KMS-11 (cell line): Measurements from ENCODE around the gene FBXL19.

Source experiments
- H2AFZ ChIP-seq: fragments of 200-600 bp; sonication (generic); 2 replicates; pipeline ENCODE4 v1.6.1; 2016; ENCODE audit warnings: antibody characterized with exemption, mixed run types, low read depth
- H3K27ac ChIP-seq: fragments of 200-600 bp; sonication (generic); 2 replicates; pipeline ENCODE4 v1.6.1; 2016; ENCODE audit warnings: mild to moderate bottlenecking, mixed run types
- H3K27me3 ChIP-seq: fragments of 200-600 bp; sonication (generic); 2 replicates; pipeline ENCODE4 v1.6.1; 2017; ENCODE audit warnings: mild to moderate bottlenecking, low read depth, mixed run types, moderate library complexity; ENCODE audit not compliant: insufficient read depth
- H3K36me3 ChIP-seq: fragments of 200-600 bp; sonication (generic); 2 replicates; pipeline ENCODE4 v1.6.1; 2017; ENCODE audit warnings: mild to moderate bottlenecking, mixed run types; ENCODE audit not compliant: insufficient read depth
- H3K4me1 ChIP-seq: fragments of 200-600 bp; sonication (generic); 2 replicates; pipeline ENCODE4 v1.6.1; 2016; ENCODE audit warnings: mild to moderate bottlenecking, low read depth, mixed run types; ENCODE audit not compliant: poor library complexity, severe bottlenecking
- H3K4me2 ChIP-seq: fragments of 200-600 bp; sonication (generic); 2 replicates; pipeline ENCODE4 v1.7.0; 2016; ENCODE audit warnings: mild to moderate bottlenecking, mixed run types
- H3K4me3 ChIP-seq: fragments of 200-600 bp; sonication (generic); IDR thresholded peaks from 2 replicates; pipeline ENCODE4 v1.6.1; 2017; ENCODE audit warnings: low read depth, low read length, mixed read lengths; ENCODE audit not compliant: insufficient read depth
- H3K79me2 ChIP-seq: fragments of 200-600 bp; sonication (generic); 2 replicates; pipeline ENCODE4 v1.6.1; 2016; ENCODE audit warnings: low read depth, mixed run types; ENCODE audit not compliant: insufficient read depth
- H3K9ac ChIP-seq: fragments of 200-600 bp; sonication (generic); 2 replicates; pipeline ENCODE4 v1.6.1; 2016; ENCODE audit warnings: mild to moderate bottlenecking, mixed run types
- H4K20me1 ChIP-seq: fragments of 200-600 bp; sonication (generic); 2 replicates; pipeline ENCODE4 v1.6.1; 2016; ENCODE audit warnings: mild to moderate bottlenecking, mixed run types; ENCODE audit not compliant: insufficient read depth
- CTCF ChIP-seq: fragments of 200-600 bp; sonication (generic); conservative IDR thresholded peaks from 2 replicates; pipeline ENCODE4 v1.6.1; 2017; ENCODE audit warnings: low read depth, mild to moderate bottlenecking, antibody characterized with exemption, low read length, moderate library complexity, mixed read lengths

The FBXL19 gene

GRCh38 chr16:30979170-30980022, 56.0 kb downstream of the FBXL19 start:
- Histone ChIP-seq H3K4me1 (no peaks in the 10 kb centered on the region), H3K36me3 (peaks cover 5% of the 10 kb centered on the region; the same call in 1 of the 2 replicates), H3K27ac (no peak overlapping the region), H3K4me2 (no peak overlapping the region), H4K20me1 (no peaks in the 10 kb centered on the region), H3K9ac (no peak overlapping the region), H3K4me3 (no peak overlapping the region), H2AFZ (no peak overlapping the region), H3K27me3 (no peaks in the 10 kb centered on the region), H3K79me2 (no peaks in the 10 kb centered on the region)
- TF ChIP-seq CTCF, result no peak

GRCh38 chr16:30980023-30980371, 56.6 kb downstream of the FBXL19 start:
- Histone ChIP-seq H3K4me2 (no peak overlapping the region), H2AFZ (no peak overlapping the region), H3K4me1 (no peaks in the 10 kb centered on the region), H3K36me3 (peaks cover 5% of the 10 kb centered on the region; the same call in 1 of the 2 replicates), H3K79me2 (no peaks in the 10 kb centered on the region), H3K27me3 (no peaks in the 10 kb centered on the region), H3K4me3 (no peak overlapping the region), H3K9ac (no peak overlapping the region), H4K20me1 (no peaks in the 10 kb centered on the region), H3K27ac (no peak overlapping the region)
- TF ChIP-seq CTCF, result no peak

- H3K36me3 ChIP-seq, result peaks cover 5% of the 10 kb centered on the region; the same call in 1 of the 2 replicates
- H4K20me1 ChIP-seq, result no peaks in the 10 kb centered on the region
- H3K79me2 ChIP-seq, result no peaks in the 10 kb centered on the region
- no peak overlapping the region for H3K4me2 ChIP-seq
- H3K4me1 ChIP-seq, result no peaks in the 10 kb centered on the region
- H3K4me3 ChIP-seq, result no peak overlapping the region
- no peaks in the 10 kb centered on the region for H3K27me3 ChIP-seq
- no peak overlapping the region for H3K9ac ChIP-seq
- H3K27ac ChIP-seq, result no peak overlapping the region
- no peak for TF ChIP-seq CTCF
- no peak overlapping the region for H2AFZ ChIP-seq
Observed at GRCh38 chr16:30980434-30980833, 57.1 kb downstream of the FBXL19 start.

- no peak overlapping the region for H3K9ac ChIP-seq
- no peak overlapping the region for H3K27ac ChIP-seq
- no peaks in the 10 kb centered on the region for H3K79me2 ChIP-seq
- H4K20me1 ChIP-seq, result no peaks in the 10 kb centered on the region
- no peaks in the 10 kb centered on the region for H3K27me3 ChIP-seq
- H2AFZ ChIP-seq, result no peak overlapping the region
- H3K4me3 ChIP-seq, result no peak overlapping the region
- peaks cover 5% of the 10 kb centered on the region; the same call in 1 of the 2 replicates for H3K36me3 ChIP-seq
- no peak for TF ChIP-seq CTCF
- H3K4me2 ChIP-seq, result no peak overlapping the region
- no peaks in the 10 kb centered on the region for H3K4me1 ChIP-seq
Observed at GRCh38 chr16:30980959-30981358, 57.6 kb downstream of the FBXL19 start.
